Mesodermal cell (in vitro differentiated cells): ENCODE results near the gene MRPL23.

Source experiments
- H3K27ac ChIP-seq: 2 replicates; pipeline ENCODE4 v1.7.0; 2013; ENCODE audit warnings: mild to moderate bottlenecking, low read depth, low read length, moderate library complexity; ENCODE audit not compliant: severe bottlenecking
- H3K36me3 ChIP-seq: 2 replicates; pipeline ENCODE4 v1.7.1; 2013; ENCODE audit warnings: mild to moderate bottlenecking, low read length, moderate library complexity; ENCODE audit not compliant: control insufficient read depth, insufficient read depth
- H3K4me1 ChIP-seq: one replicate; pipeline ENCODE4 v1.7.1; 2013; ENCODE audit warnings: mild to moderate bottlenecking, low read length; ENCODE audit not compliant: insufficient read depth, control insufficient read depth, poor library complexity, severe bottlenecking
- H3K4me3 ChIP-seq: 2 replicates; pipeline ENCODE4 v1.7.0; 2013; ENCODE audit warnings: low read length, control low read depth, mild to moderate bottlenecking; ENCODE audit not compliant: insufficient read depth, poor library complexity, severe bottlenecking; ENCODE audit errors: extremely low read depth
- H3K9me3 ChIP-seq: 2 replicates; pipeline ENCODE4 v1.7.1; 2013; ENCODE audit warnings: mild to moderate bottlenecking, low read length, moderate library complexity; ENCODE audit not compliant: control insufficient read depth
- WGBS, 2 experiments: methylation state at CpG; one replicate each; pipeline ENCODE4 v1.1.5; 2013; ENCODE audit warnings: missing lambda C conversion rate in 2 of 2; ENCODE audit not compliant: insufficient coverage in 2 of 2; 5-methylcytosine and 5-hydroxymethylcytosine counted together

MRPL23 gene

DNA sequence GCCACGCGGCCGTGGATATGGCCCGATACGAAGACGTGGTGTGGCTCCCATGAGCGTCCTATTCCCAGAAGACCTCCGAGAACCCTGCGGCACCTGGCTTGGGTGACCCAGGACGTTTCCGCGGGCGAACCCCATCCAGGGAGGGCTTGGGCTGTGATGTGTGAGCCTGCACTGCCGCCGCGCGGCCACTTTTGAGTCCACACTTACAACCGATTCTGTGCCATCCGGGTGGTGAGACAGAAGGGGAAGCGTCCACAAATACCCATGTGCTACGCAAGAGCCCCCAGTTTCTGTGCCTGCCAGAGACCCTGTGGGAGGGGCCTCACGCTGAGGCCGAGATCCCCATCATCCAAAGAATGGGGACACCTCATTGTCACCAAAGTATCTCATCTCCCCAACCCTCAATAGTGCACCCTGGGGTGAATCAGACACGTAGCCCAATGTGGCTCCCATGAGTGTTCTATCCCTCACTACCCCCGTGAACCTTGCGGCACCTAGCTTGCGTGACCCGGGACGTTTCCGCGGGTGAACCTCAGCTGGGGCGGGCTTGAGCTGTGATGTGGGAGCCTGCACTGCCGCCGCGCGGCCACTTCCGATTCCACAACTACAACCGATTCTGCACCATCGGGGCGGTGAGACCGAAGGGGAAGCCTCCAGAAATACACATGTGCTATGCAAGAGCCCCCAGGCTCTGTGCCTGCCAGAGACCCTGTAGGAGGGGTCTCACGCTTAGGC is 55.1 kb downstream of the MRPL23 start:
- H3K27ac ChIP-seq = no peak overlapping the region
- H3K4me3 ChIP-seq = no peak overlapping the region
- H3K36me3 ChIP-seq = no peaks in the 10 kb centered on the region
- no peaks in the 10 kb centered on the region for H3K4me1 ChIP-seq
- H3K9me3 ChIP-seq = no peaks in the 10 kb centered on the region
- WGBS, 2 experiments = no CpG with 5 or more reads among the region's 42 CpGs

DNA sequence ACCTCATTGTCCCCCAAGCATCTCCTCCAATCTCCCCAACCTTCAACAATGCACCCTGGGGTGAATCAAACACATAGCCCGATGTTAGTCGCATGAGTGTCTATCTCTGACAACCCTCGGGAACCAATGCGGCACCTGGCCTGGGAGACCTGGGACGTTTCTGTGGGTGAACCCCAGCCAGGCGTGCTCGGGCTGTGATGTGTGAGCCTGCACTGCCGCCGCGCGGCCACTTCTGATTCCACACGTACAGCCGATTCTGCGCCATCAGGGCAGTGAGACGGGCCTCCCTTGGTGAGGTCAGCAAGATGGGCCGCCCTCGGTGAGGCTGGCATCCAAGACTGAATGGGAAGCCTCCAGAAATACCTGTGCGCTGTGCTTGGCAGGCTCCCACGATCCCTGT is 55.7 kb downstream of the MRPL23 start:
- Histone ChIP-seq H3K27ac (no peak overlapping the region), H3K9me3 (no peaks in the 10 kb centered on the region), H3K4me1 (no peaks in the 10 kb centered on the region), H3K4me3 (no peak overlapping the region), H3K36me3 (no peaks in the 10 kb centered on the region)
- no CpG with 5 or more reads among the region's 19 CpGs for WGBS, 2 experiments

DNA sequence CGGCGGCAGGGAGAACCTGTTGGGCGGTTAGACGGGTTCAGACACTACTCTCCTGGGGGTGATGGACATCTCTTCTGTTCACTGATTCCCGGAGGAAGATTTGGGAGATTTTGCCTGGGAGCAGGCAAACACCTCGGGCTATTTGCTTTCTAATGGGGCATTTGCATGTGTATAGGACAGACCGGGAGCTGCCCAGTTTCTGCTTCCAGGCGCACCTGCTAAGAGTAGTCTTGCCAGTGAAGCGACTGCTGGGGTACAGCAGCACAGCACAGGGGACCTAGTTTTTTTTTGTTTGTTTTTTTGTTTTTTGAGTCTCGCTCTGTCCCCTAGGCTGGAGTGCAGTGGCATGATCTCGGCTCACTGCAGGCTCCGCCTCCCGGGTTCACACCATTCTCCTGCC is 57.3 kb downstream of the MRPL23 start:
- Histone ChIP-seq H3K27ac (no peak overlapping the region), H3K4me3 (no peak overlapping the region)
- WGBS, 2 experiments = no CpG with 5 or more reads among the region's 13 CpGs

More for the DNA sequence above, 57.3 kb downstream of the MRPL23 start:
- Histone ChIP-seq H3K4me1 (no peaks in the 10 kb centered on the region), H3K36me3 (no peaks in the 10 kb centered on the region), H3K9me3 (no peaks in the 10 kb centered on the region)
